GM12892 (cell line): ENCODE data around the gene VASH1.

ENCODE experiments used
- DNase-seq: peaks from one replicate; pipeline ENCODE4 v3.0.0; 2011; ENCODE audit not compliant: insufficient read length
- FAIRE-seq: peaks from 2 replicates; lab custom pipeline; 2011; peaks lifted over from hg19 to GRCh38; lab: Jason Lieb, UNC
- POLR2A ChIP-seq: IDR thresholded peaks from 2 replicates; pipeline ENCODE4 v1.6.1; 2011; ENCODE audit warnings: low read depth, low read length, control low read depth
- POLR2AphosphoS5 ChIP-seq: IDR thresholded peaks from 2 replicates; pipeline ENCODE4 v1.6.1; 2011; ENCODE audit warnings: low read depth, low read length, control low read depth
- TAF1 ChIP-seq: IDR thresholded peaks from 2 replicates; pipeline ENCODE4 v1.6.1; 2011; ENCODE audit warnings: low read depth, mild to moderate bottlenecking, control low read depth, low read length, borderline replicate concordance

Gene VASH1

GRCh38 chr14:76753541-76754198 is 7.6 kb upstream of the VASH1 start:
- TF ChIP-seq POLR2AphosphoS5 (no peak), POLR2A (no peak), TAF1 (no peak)
- FAIRE-seq (no peak), DNase-seq (no peak)

GRCh38 chr14:76754586-76754985 is 6.7 kb upstream of the VASH1 start:
- no peak for TF ChIP-seq POLR2A
- no peak for TF ChIP-seq POLR2AphosphoS5
- no peak for TF ChIP-seq TAF1
- DNase-seq: no peak
- FAIRE-seq: no peak

- FAIRE-seq: no peak
- DNase-seq: no peak
- TF ChIP-seq TAF1: no peak
- no peak for TF ChIP-seq POLR2A
- TF ChIP-seq POLR2AphosphoS5: no peak
Observed at GRCh38 chr14:76755610-76756370, 5.5 kb upstream of the VASH1 start.

GRCh38 chr14:76756371-76756750 is 4.9 kb upstream of the VASH1 start:
- FAIRE-seq (no peak), DNase-seq (no peak)
- TF ChIP-seq POLR2AphosphoS5 (no peak), POLR2A (no peak), TAF1 (no peak)

GRCh38 chr14:76759589-76759988 is 1.7 kb upstream of the VASH1 start:
- TF ChIP-seq POLR2AphosphoS5: no peak
- TF ChIP-seq TAF1: no peak
- TF ChIP-seq POLR2A: no peak
- FAIRE-seq: no peak
- no peak for DNase-seq

- TF ChIP-seq TAF1 (no peak), POLR2AphosphoS5 (no peak)
- DNase-seq (no peak), FAIRE-seq (no peak)
Observed at GRCh38 chr14:76760331-76761135, 735 bp upstream of the VASH1 start.

- FAIRE-seq (no peak), DNase-seq (no peak)
- TF ChIP-seq POLR2AphosphoS5 (no peak), POLR2A (no peak), TAF1 (no peak)
Observed at GRCh38 chr14:76761960-76762410, 717 bp downstream of the VASH1 start.

- DNase-seq (no peak), FAIRE-seq (no peak)
Observed at GRCh38 chr14:76762411-76763095, 1.3 kb downstream of the VASH1 start.

GRCh38 chr14:76763096-76764041 is 2.1 kb downstream of the VASH1 start:
- no peak for FAIRE-seq
- DNase-seq: no peak
- TF ChIP-seq POLR2A (no peak), TAF1 (no peak)

More at GRCh38 chr14:76762411-76763095, 1.3 kb downstream of the VASH1 start:
- TF ChIP-seq TAF1: no peak
- no peak for TF ChIP-seq POLR2AphosphoS5
- TF ChIP-seq POLR2A: no peak

GRCh38 chr14:76765461-76765931 is 4.2 kb downstream of the VASH1 start:
- TF ChIP-seq POLR2AphosphoS5 (no peak), POLR2A (no peak), TAF1 (no peak)
- FAIRE-seq (no peak), DNase-seq (no peak)
